K562 (cell line): ENCODE measurements around the gene CELSR1. TPM values are rescaled to one million over a fixed set of nuclear protein-coding genes. Genes with fewer than 3 reads are reported as not detected.

Experiments used
- ATAC-seq: fragments of 200-7000 bp; cut with Tn5 transposase; 3 replicates; pipeline ENCODE4 v1.9.1; 2020; ENCODE audit warnings: moderate library complexity
- BruUV-seq: library from RNA; stranded (reverse); fragments of 400-500 nt; replicated peaks from 2 replicates; lab custom pipeline; 2021; lab: Mats Ljungman, UMichigan
- CTCF ChIA-PET: fragments of 300-600 bp; formaldehyde crosslinking; extraction: SDS; loops from one replicate; lab custom pipeline; 2021; ENCODE audit warnings: low intra/inter-chr PET ratio; lab: Yijun Ruan, JAX
- POLR2A ChIA-PET: fragments of 300-600, 350-650 bp; sonication (Branson Sonifier 250); formaldehyde crosslinking; extraction: SDS; loops from one replicate; lab custom pipeline; 2021; ENCODE audit warnings: antibody characterized with exemption, inconsistent platforms; lab: Yijun Ruan, JAX
- DNase-seq, 4 experiments: peaks; one replicate each; pipeline versions ENCODE4 v3.0.0 to v3.0.0-alpha.2; 2011 to 2018; ENCODE audit warnings: low spot score in 3 of 4, mixed read lengths in 3 of 4; ENCODE audit errors: extremely low read depth in 1 of 4
- FAIRE-seq: peaks from 2 replicates; lab custom pipeline; 2011; peaks lifted over from hg19 to GRCh38; lab: Jason Lieb, UNC
- H2AFZ ChIP-seq: 2 replicates; pipeline ENCODE4 v1.6.0; 2011; ENCODE audit warnings: low read depth, low read length, control low read depth, inconsistent platforms
- H3K27ac ChIP-seq: fragments of 200-600 bp; 3 replicates; pipeline ENCODE4 v1.8.0; 2011; ENCODE audit warnings: low read depth, mild to moderate bottlenecking, control low read depth, inconsistent platforms, low read length, moderate library complexity, mixed read lengths; ENCODE audit errors: extremely low read depth
- H3K27me3 ChIP-seq, 2 experiments: fragments of 300-600 bp in 1 of 2; 2 replicates in 1 of 2; 3 replicates in 1 of 2; pipeline versions ENCODE4 v1.6.0 to v1.8.0; 2011; ENCODE audit warnings: inconsistent platforms in 2 of 2, low read length in 2 of 2, mild to moderate bottlenecking in 1 of 2, mixed read lengths in 1 of 2, moderate library complexity in 1 of 2; ENCODE audit not compliant: control insufficient read depth in 2 of 2, insufficient read depth in 2 of 2
- H3K36me3 ChIP-seq: fragments of 300-600 bp; 3 replicates; pipeline ENCODE4 v1.8.0; 2011; ENCODE audit warnings: mild to moderate bottlenecking, low read length, inconsistent platforms; ENCODE audit not compliant: control insufficient read depth, insufficient read depth
- H3K4me1 ChIP-seq, 2 experiments: fragments of 200-600 bp in 1 of 2; replicated peaks in 1 of 2; 2 replicates in 1 of 2; 3 replicates in 1 of 2; pipeline versions ENCODE4 v1.5.1 to v1.8.0; 2011; ENCODE audit warnings: inconsistent platforms in 2 of 2, low read length in 2 of 2, mild to moderate bottlenecking in 1 of 2, mixed read lengths in 1 of 2, moderate library complexity in 1 of 2; ENCODE audit not compliant: control insufficient read depth in 2 of 2, insufficient read depth in 2 of 2
- H3K4me2 ChIP-seq: 2 replicates; pipeline ENCODE4 v1.6.1; 2011; ENCODE audit warnings: low read length, control low read depth, inconsistent platforms, mixed read lengths; ENCODE audit not compliant: insufficient read depth
- H3K4me3 ChIP-seq: fragments of 200-600 bp; sonication (generic), shearing (Covaris generic); 2 replicates; pipeline ENCODE4 v1.5.1; 2016; ENCODE audit warnings: control low read depth, inconsistent platforms
- H3K79me2 ChIP-seq: fragments of 200-600 bp; 3 replicates; pipeline ENCODE4 v1.8.0; 2011; ENCODE audit warnings: low read length, inconsistent platforms; ENCODE audit not compliant: control insufficient read depth, insufficient read depth
- H3K9ac ChIP-seq, 2 experiments: 2 replicates each; pipeline versions ENCODE4 v1.6.0 to v1.6.1; 2011; ENCODE audit warnings: low read depth in 2 of 2, low read length in 2 of 2, control low read depth in 1 of 2, inconsistent platforms in 1 of 2, mild to moderate bottlenecking in 1 of 2, mixed read lengths in 1 of 2; ENCODE audit not compliant: insufficient read depth in 1 of 2
- H3K9me1 ChIP-seq: one replicate; pipeline ENCODE4 v1.6.0; 2011; ENCODE audit warnings: inconsistent platforms, mild to moderate bottlenecking, low read length, moderate library complexity; ENCODE audit not compliant: control insufficient read depth, insufficient read depth
- H3K9me3 ChIP-seq: replicated peaks from 2 replicates; pipeline ENCODE4 v1.5.1; 2011; ENCODE audit warnings: low read depth, low read length, inconsistent platforms; ENCODE audit not compliant: control insufficient read depth, insufficient read depth
- H4K20me1 ChIP-seq: replicated peaks from 2 replicates; pipeline ENCODE4 v1.6.1; 2011; ENCODE audit warnings: low read length, inconsistent platforms, mixed read lengths; ENCODE audit not compliant: control insufficient read depth, insufficient read depth
- E2F4 ChIP-seq: sonication (generic); formaldehyde crosslinking; IDR thresholded peaks from 2 replicates; pipeline ENCODE4 v1.8.0; 2022; ENCODE audit warnings: mild to moderate bottlenecking, low read depth, missing genetic modification reagents
- GTF2F1 ChIP-seq: IDR thresholded peaks from 2 replicates; pipeline ENCODE4 v1.6.1; 2011; ENCODE audit warnings: low read depth, low read length, improper control_type of control experiment
- LEF1 ChIP-seq: fragments of 450-650 bp; IDR thresholded peaks from 2 replicates; pipeline ENCODE4 v1.6.1; 2016; ENCODE audit warnings: mild to moderate bottlenecking
- PRPF4 ChIP-seq: fragments of 200-400 bp; formaldehyde crosslinking; IDR thresholded peaks from one replicate; pipeline ENCODE4 v1.6.1; 2017; ENCODE audit warnings: low read length, low read depth, mild to moderate bottlenecking; ENCODE audit not compliant: insufficient read depth, poor library complexity, severe bottlenecking
- SNRNP70 ChIP-seq: fragments of 200-400 bp; formaldehyde crosslinking; optimal IDR thresholded peaks from 2 replicates; pipeline ENCODE3; 2017; ENCODE audit warnings: low read depth, low read length
- ZNF143 ChIP-seq: sonication (generic); formaldehyde crosslinking; IDR thresholded peaks from 2 replicates; pipeline ENCODE4 v1.9.0; 2022; ENCODE audit warnings: mild to moderate bottlenecking, missing genetic modification reagents
- ZNF584 ChIP-seq: fragments of 200-800 bp; sonication (Bioruptor generic); IDR thresholded peaks from 2 replicates; pipeline ENCODE4 v1.6.1; 2016; ENCODE audit warnings: low read depth, mild to moderate bottlenecking, missing genetic modification characterization, missing compliant biosample characterization
- ZNF778 ChIP-seq: fragments of 450-650 bp; formaldehyde crosslinking; IDR thresholded peaks from 2 replicates; pipeline ENCODE4 v1.4.0; 2020; ENCODE audit warnings: mild to moderate bottlenecking, moderate library complexity
- WGBS: fragments of 100-300 bp; shearing (Covaris generic); methylation state at CpG from one replicate; pipeline ENCODE4 v1.1.6; 2016; ENCODE audit warnings: low coverage, mixed read lengths; ENCODE audit not compliant: insufficient coverage; ENCODE audit errors: missing lambda C conversion rate; 5-methylcytosine and 5-hydroxymethylcytosine counted together
- in situ Hi-C: fragments of 300-500 bp; cut with MboI; formaldehyde crosslinking; loops from 4 replicates; pipeline ENCODE4 v1.15.0; 2018; ENCODE audit warnings: inconsistent platforms, mixed read lengths
- intact Hi-C: fragments of 100-400 bp; cut with micrococcal nuclease; formaldehyde crosslinking; loops from 2 replicates; pipeline ENCODE4 v1.14.2; 2022
- polyA plus RNA-seq, 8 experiments: library from polyadenylated mRNA; depleted of rRNA in 4 of 8; stranded (reverse) in 5 of 8; unstranded in 3 of 8; fragments of >200 nt; fragmentation: Nextera tagmentation in 2 of 8; fragmentation: Illumina TruSeq in 1 of 8; extraction: Ambion mirVana in 2 of 8; extraction: Trizol in 1 of 8; gene quantifications; 2 replicates each; pipeline versions ENCODE4 v1.2.1 to v1.2.3, GENCODE V29; 2011 to 2014; ENCODE audit warnings: inconsistent platforms in 1 of 8, missing spikeins in 1 of 8
- total RNA-seq, 7 experiments: library from RNA; depleted of rRNA in 6 of 7; stranded (reverse); fragments of >200 nt in 6 of 7; fragmentation: Illumina TruSeq in 2 of 7; extraction: Trizol in 2 of 7; gene quantifications; 2 replicates each; pipeline versions ENCODE4 v1.2.1 to v1.2.3, GENCODE V29; 2011 to 2021; ENCODE audit warnings: low replicate concordance in 1 of 7
- TF ChIP-seq, protein P1 (sequence below), 2 experiments: fragments of 450-650 bp in 1 of 2; sonication (generic) in 1 of 2; formaldehyde crosslinking in 1 of 2; IDR thresholded peaks; 2 replicates each; pipeline versions ENCODE4 v1.7.1 to v1.9.0; 2016 to 2022; ENCODE audit warnings: inconsistent platforms in 1 of 2, mild to moderate bottlenecking in 1 of 2, missing genetic modification reagents in 1 of 2

Gene CELSR1
- total and polyA plus RNA-seq, 9 of the 15 experiments (the other 6 are each of a cell fraction or from before 2014, with no cell fraction given): under 0.01 to 0.09 TPM; not detected in 7

GRCh38 chr22:46368871-46369715 is 168.3 kb downstream of the CELSR1 start (continued):
- TF ChIP-seq ZNF584: no peak

GRCh38 chr22:46368422-46368821 is 169.0 kb downstream of the CELSR1 start:
- H3K79me2 ChIP-seq: no peaks in the 10 kb centered on the region
- H2AFZ ChIP-seq: no peak overlapping the region
- H3K36me3 ChIP-seq: no peaks in the 10 kb centered on the region
- H3K27me3 ChIP-seq: peaks cover 0 to 35% of the 10 kb centered on the region in 2 experiments; a peak in 4 of 5 replicates
- no peak for ATAC-seq
- H3K9me1 ChIP-seq: no peaks in the 10 kb centered on the region
- BruUV-seq: no TSS peak
- H3K9ac ChIP-seq: no peak overlapping the region
- 13% methylated on average over 6 of the region's 12 CpGs for WGBS
- H3K27ac ChIP-seq: no peak overlapping the region
- POLR2A ChIA-PET: interaction anchor here (0.7 to 0.8 kb wide), 2 partner anchors 44 to 56 kb away, joined by 3 read pairs; no protein-coding TSS in a partner anchor
- DNase-seq: no peak
- H3K4me2 ChIP-seq: no peak overlapping the region
- H3K9me3 ChIP-seq: no peaks in the 10 kb centered on the region
- FAIRE-seq: no peak
- no peak overlapping the region for H3K4me3 ChIP-seq
- peaks cover 0 to 32% of the 10 kb centered on the region in 2 experiments; a peak in 2 of 5 replicates for H3K4me1 ChIP-seq
- intact Hi-C loops: no loop called here
- in situ Hi-C loops: loop anchor here (5.0 kb wide), 1 partner anchor 174 kb away; no protein-coding TSS in a partner anchor
- peaks cover 6% of the 10 kb centered on the region for H4K20me1 ChIP-seq
- CTCF ChIA-PET: interaction anchor here (1.7 kb wide), 1 partner anchor 22 kb away, joined by 10 read pairs; no protein-coding TSS in a partner anchor
- no peak for TF ChIP-seq E2F4
- TF ChIP-seq PRPF4: no peak
- TF ChIP-seq SNRNP70: no peak
- TF ChIP-seq, protein P1, sequence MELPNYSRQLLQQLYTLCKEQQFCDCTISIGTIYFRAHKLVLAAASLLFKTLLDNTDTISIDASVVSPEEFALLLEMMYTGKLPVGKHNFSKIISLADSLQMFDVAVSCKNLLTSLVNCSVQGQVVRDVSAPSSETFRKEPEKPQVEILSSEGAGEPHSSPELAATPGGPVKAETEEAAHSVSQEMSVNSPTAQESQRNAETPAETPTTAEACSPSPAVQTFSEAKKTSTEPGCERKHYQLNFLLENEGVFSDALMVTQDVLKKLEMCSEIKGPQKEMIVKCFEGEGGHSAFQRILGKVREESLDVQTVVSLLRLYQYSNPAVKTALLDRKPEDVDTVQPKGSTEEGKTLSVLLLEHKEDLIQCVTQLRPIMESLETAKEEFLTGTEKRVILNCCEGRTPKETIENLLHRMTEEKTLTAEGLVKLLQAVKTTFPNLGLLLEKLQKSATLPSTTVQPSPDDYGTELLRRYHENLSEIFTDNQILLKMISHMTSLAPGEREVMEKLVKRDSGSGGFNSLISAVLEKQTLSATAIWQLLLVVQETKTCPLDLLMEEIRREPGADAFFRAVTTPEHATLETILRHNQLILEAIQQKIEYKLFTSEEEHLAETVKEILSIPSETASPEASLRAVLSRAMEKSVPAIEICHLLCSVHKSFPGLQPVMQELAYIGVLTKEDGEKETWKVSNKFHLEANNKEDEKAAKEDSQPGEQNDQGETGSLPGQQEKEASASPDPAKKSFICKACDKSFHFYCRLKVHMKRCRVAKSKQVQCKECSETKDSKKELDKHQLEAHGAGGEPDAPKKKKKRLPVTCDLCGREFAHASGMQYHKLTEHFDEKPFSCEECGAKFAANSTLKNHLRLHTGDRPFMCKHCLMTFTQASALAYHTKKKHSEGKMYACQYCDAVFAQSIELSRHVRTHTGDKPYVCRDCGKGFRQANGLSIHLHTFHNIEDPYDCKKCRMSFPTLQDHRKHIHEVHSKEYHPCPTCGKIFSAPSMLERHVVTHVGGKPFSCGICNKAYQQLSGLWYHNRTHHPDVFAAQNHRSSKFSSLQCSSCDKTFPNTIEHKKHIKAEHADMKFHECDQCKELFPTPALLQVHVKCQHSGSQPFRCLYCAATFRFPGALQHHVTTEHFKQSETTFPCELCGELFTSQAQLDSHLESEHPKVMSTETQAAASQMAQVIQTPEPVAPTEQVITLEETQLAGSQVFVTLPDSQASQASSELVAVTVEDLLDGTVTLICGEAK (IDR thresholded peaks at IDR 0.05): no peak
- TF ChIP-seq, protein P1 (CRISPR knock-in tag; IDR thresholded peaks at IDR 0.05): no peak
- TF ChIP-seq ZNF778 (CRISPR knock-in tag): no peak
- TF ChIP-seq LEF1: no peak
- no peak for TF ChIP-seq ZNF143 (CRISPR knock-in tag)
- TF ChIP-seq GTF2F1: no peak
